ENCODE data around the gene DPH5.
"Not testable (repeated sequence)": the region's sequence is repeated elsewhere in the genome, so short reads cannot be mapped to it uniquely, and the experiment has no call there.

DPH5 gene

GRCh38 chr1:101025657-101026429 lies at the start of gene DPH5:
TSS of gene DPH5 (minus strand) at chr1:101025784. CDS start at chr1:101025443, 341 bp downstream.
- Histone ChIP-seq H3K9me3 (ENCODE audit: insufficient read depth, low read length) (no peaks in the 10 kb centered on the region), H3K27me3 (ENCODE audit: insufficient read depth, insufficient read length) (no peaks in the 10 kb centered on the region), H3K9ac (ENCODE audit: insufficient read length, low read depth) (peak within 1 kb of the TSS; percentile 98), H3K4me1 (ENCODE audit: insufficient read depth, insufficient read length) (no peaks in the 10 kb centered on the region), H3K4me3 (ENCODE audit: insufficient read length, low read depth) (peak within 1 kb of the TSS; percentile 85), H3K36me3 (ENCODE audit: insufficient read depth, insufficient read length, low read length) (peaks cover 61% of the 10 kb centered on the region)
- DNase-seq (ENCODE audit: low read depth, low spot score) = peak; percentile 83
- no peak for TF ChIP-seq ZNF274 (IDR thresholded peaks at IDR 0.05; ENCODE audit: low read depth, low read length)
- no peak for TF ChIP-seq SUZ12 (IDR thresholded peaks at IDR 0.05; ENCODE audit: extremely low read depth, insufficient read depth, insufficient read length)
- no peak for TF ChIP-seq YY1 (IDR thresholded peaks at IDR 0.05; ENCODE audit: insufficient read depth, insufficient read length)

- Histone ChIP-seq H3K9ac (ENCODE audit: insufficient read length, low read depth) (no peak overlapping the region), H3K27me3 (ENCODE audit: insufficient read depth, insufficient read length) (no peaks in the 10 kb centered on the region), H3K4me3 (ENCODE audit: insufficient read length, low read depth) (no peak overlapping the region), H3K9me3 (ENCODE audit: insufficient read depth, low read length) (no peaks in the 10 kb centered on the region), H3K4me1 (ENCODE audit: insufficient read depth, insufficient read length) (no peaks in the 10 kb centered on the region), H3K36me3 (ENCODE audit: insufficient read depth, insufficient read length, low read length) (peaks cover 22% of the 10 kb centered on the region)
- DNase-seq (ENCODE audit: low read depth, low spot score) = no peak
- TF ChIP-seq YY1 (IDR thresholded peaks at IDR 0.05; ENCODE audit: insufficient read depth, insufficient read length) (no peak), ZNF274 (IDR thresholded peaks at IDR 0.05; ENCODE audit: low read depth, low read length) (no peak), SUZ12 (IDR thresholded peaks at IDR 0.05; ENCODE audit: extremely low read depth, insufficient read depth, insufficient read length) (no peak)
Observed at GRCh38 chr1:101073836-101074235, 48.3 kb upstream of the DPH5 start.

- peaks cover 5% of the 10 kb centered on the region; the same call in 1 of the 2 replicates for H3K9me3 ChIP-seq (ENCODE audit: insufficient read depth, low read length)
- no peak overlapping the region for H3K4me3 ChIP-seq (ENCODE audit: insufficient read length, low read depth)
- H3K27me3 ChIP-seq (ENCODE audit: insufficient read depth, insufficient read length) = no peaks in the 10 kb centered on the region
- H3K9ac ChIP-seq (ENCODE audit: insufficient read length, low read depth) = no peak overlapping the region
- no peak for DNase-seq (ENCODE audit: low read depth, low spot score)
- TF ChIP-seq YY1 (IDR thresholded peaks at IDR 0.05; ENCODE audit: insufficient read depth, insufficient read length) (no peak), ZNF274 (IDR thresholded peaks at IDR 0.05; ENCODE audit: low read depth, low read length) (no peak), SUZ12 (IDR thresholded peaks at IDR 0.05; ENCODE audit: extremely low read depth, insufficient read depth, insufficient read length) (no peak)
- no peaks in the 10 kb centered on the region for H3K4me1 ChIP-seq (ENCODE audit: insufficient read depth, insufficient read length)
- H3K36me3 ChIP-seq (ENCODE audit: insufficient read depth, insufficient read length, low read length) = peaks cover 10% of the 10 kb centered on the region
Observed at GRCh38 chr1:101071470-101071891, 45.9 kb upstream of the DPH5 start.

- Histone ChIP-seq H3K4me1 (ENCODE audit: insufficient read depth, insufficient read length) (no peaks in the 10 kb centered on the region), H3K9ac (ENCODE audit: insufficient read length, low read depth) (no peak overlapping the region), H3K4me3 (ENCODE audit: insufficient read length, low read depth) (no peak overlapping the region), H3K27me3 (ENCODE audit: insufficient read depth, insufficient read length) (no peaks in the 10 kb centered on the region), H3K9me3 (ENCODE audit: insufficient read depth, low read length) (peaks cover 6% of the 10 kb centered on the region; the same call in 1 of the 2 replicates), H3K36me3 (ENCODE audit: insufficient read depth, insufficient read length, low read length) (no peaks in the 10 kb centered on the region)
- TF ChIP-seq SUZ12 (IDR thresholded peaks at IDR 0.05; ENCODE audit: extremely low read depth, insufficient read depth, insufficient read length) (no peak), ZNF274 (IDR thresholded peaks at IDR 0.05; ENCODE audit: low read depth, low read length) (no peak), YY1 (IDR thresholded peaks at IDR 0.05; ENCODE audit: insufficient read depth, insufficient read length) (no peak)
- DNase-seq (ENCODE audit: low read depth, low spot score) = peak; percentile 27
Observed at GRCh38 chr1:101069158-101069557, 43.6 kb upstream of the DPH5 start.

- not testable (repeated sequence) for H3K4me3 ChIP-seq (ENCODE audit: insufficient read length, low read depth); H3K36me3 ChIP-seq (ENCODE audit: insufficient read depth, insufficient read length, low read length); H3K9me3 ChIP-seq (ENCODE audit: insufficient read depth, low read length); H3K4me1 ChIP-seq (ENCODE audit: insufficient read depth, insufficient read length); DNase-seq (ENCODE audit: low read depth, low spot score); H3K9ac ChIP-seq (ENCODE audit: insufficient read length, low read depth); H3K27me3 ChIP-seq (ENCODE audit: insufficient read depth, insufficient read length)
Observed at GRCh38 chr1:101066937-101067335, 41.4 kb upstream of the DPH5 start.

GRCh38 chr1:101066260-101066936 lies 40.8 kb upstream of the DPH5 start:
- TF ChIP-seq SUZ12 (IDR thresholded peaks at IDR 0.05; ENCODE audit: extremely low read depth, insufficient read depth, insufficient read length) (no peak), ZNF274 (IDR thresholded peaks at IDR 0.05; ENCODE audit: low read depth, low read length) (no peak), YY1 (IDR thresholded peaks at IDR 0.05; ENCODE audit: insufficient read depth, insufficient read length) (no peak)
- H3K4me1 ChIP-seq (ENCODE audit: insufficient read depth, insufficient read length) = no peaks in the 10 kb centered on the region
- H3K36me3 ChIP-seq (ENCODE audit: insufficient read depth, insufficient read length, low read length) = no peaks in the 10 kb centered on the region
- H3K4me3 ChIP-seq (ENCODE audit: insufficient read length, low read depth) = no peak overlapping the region
- peaks cover 6% of the 10 kb centered on the region; the same call in 1 of the 2 replicates for H3K9me3 ChIP-seq (ENCODE audit: insufficient read depth, low read length)
- no peak overlapping the region for H3K9ac ChIP-seq (ENCODE audit: insufficient read length, low read depth)
- DNase-seq (ENCODE audit: low read depth, low spot score) = no peak
- no peaks in the 10 kb centered on the region for H3K27me3 ChIP-seq (ENCODE audit: insufficient read depth, insufficient read length)

- Histone ChIP-seq H3K9ac (ENCODE audit: insufficient read length, low read depth) (no peak overlapping the region), H3K27me3 (ENCODE audit: insufficient read depth, insufficient read length) (no peaks in the 10 kb centered on the region), H3K4me1 (ENCODE audit: insufficient read depth, insufficient read length) (no peaks in the 10 kb centered on the region), H3K9me3 (ENCODE audit: insufficient read depth, low read length) (peaks cover 6% of the 10 kb centered on the region; the same call in 1 of the 2 replicates), H3K36me3 (ENCODE audit: insufficient read depth, insufficient read length, low read length) (no peaks in the 10 kb centered on the region), H3K4me3 (ENCODE audit: insufficient read length, low read depth) (no peak overlapping the region)
- no peak for DNase-seq (ENCODE audit: low read depth, low spot score)
- no peak for TF ChIP-seq ZNF274 (IDR thresholded peaks at IDR 0.05; ENCODE audit: low read depth, low read length)
- TF ChIP-seq YY1 (IDR thresholded peaks at IDR 0.05; ENCODE audit: insufficient read depth, insufficient read length) = no peak
- no peak for TF ChIP-seq SUZ12 (IDR thresholded peaks at IDR 0.05; ENCODE audit: extremely low read depth, insufficient read depth, insufficient read length)
Observed at GRCh38 chr1:101065575-101065974, 40.0 kb upstream of the DPH5 start.

Data from NT2/D1 (cell line).